D721Med (cell line): ENCODE data around the gene VAPB.

ENCODE experiments used
- DNase-seq: peaks from one replicate; pipeline ENCODE4 v3.0.0; 2011; ENCODE audit warnings: low spot score; ENCODE audit not compliant: insufficient read length
- FAIRE-seq: peaks from 2 replicates; lab custom pipeline; 2011; peaks lifted over from hg19 to GRCh38; lab: Jason Lieb, UNC
- TF ChIP-seq, protein P1 (sequence below): IDR thresholded peaks from 2 replicates; pipeline ENCODE4 v1.5.1; 2012; ENCODE audit warnings: mild to moderate bottlenecking, control low read depth; ENCODE audit not compliant: insufficient read depth; ENCODE audit errors: missing control alignments

Gene VAPB

GRCh38 chr20:58398254-58398653 lies 9.2 kb downstream of the VAPB start:
- no peak for FAIRE-seq
- no peak for DNase-seq
- TF ChIP-seq, protein P1, sequence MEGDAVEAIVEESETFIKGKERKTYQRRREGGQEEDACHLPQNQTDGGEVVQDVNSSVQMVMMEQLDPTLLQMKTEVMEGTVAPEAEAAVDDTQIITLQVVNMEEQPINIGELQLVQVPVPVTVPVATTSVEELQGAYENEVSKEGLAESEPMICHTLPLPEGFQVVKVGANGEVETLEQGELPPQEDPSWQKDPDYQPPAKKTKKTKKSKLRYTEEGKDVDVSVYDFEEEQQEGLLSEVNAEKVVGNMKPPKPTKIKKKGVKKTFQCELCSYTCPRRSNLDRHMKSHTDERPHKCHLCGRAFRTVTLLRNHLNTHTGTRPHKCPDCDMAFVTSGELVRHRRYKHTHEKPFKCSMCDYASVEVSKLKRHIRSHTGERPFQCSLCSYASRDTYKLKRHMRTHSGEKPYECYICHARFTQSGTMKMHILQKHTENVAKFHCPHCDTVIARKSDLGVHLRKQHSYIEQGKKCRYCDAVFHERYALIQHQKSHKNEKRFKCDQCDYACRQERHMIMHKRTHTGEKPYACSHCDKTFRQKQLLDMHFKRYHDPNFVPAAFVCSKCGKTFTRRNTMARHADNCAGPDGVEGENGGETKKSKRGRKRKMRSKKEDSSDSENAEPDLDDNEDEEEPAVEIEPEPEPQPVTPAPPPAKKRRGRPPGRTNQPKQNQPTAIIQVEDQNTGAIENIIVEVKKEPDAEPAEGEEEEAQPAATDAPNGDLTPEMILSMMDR: no peak

DNA sequence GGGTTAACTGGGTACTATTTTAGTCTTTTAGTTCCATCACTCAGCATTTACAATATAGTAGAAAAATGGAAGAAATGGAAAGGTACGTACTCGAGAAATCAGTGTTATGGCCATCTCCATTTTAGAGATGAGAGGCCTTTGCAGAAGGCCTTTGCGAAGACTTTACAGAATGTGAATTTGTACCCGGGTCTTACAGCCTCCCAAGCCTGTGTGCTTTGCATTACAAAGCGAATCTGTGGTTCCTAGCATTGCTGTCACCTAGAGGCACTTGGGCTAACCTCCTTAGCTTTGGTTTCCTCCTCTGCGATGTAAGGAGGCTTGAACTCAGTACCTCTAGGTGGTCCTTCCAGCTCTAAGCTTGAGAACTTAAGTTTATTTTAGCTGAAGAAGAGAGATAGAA lies 10.9 kb downstream of the VAPB start:
- TF ChIP-seq, protein P1: no peak
- FAIRE-seq (no peak), DNase-seq (no peak)

- no peak for DNase-seq
- no peak for FAIRE-seq
- TF ChIP-seq, protein P1: no peak
Measured at GRCh38 chr20:58401162-58401561, 12.1 kb downstream of the VAPB start.

DNA sequence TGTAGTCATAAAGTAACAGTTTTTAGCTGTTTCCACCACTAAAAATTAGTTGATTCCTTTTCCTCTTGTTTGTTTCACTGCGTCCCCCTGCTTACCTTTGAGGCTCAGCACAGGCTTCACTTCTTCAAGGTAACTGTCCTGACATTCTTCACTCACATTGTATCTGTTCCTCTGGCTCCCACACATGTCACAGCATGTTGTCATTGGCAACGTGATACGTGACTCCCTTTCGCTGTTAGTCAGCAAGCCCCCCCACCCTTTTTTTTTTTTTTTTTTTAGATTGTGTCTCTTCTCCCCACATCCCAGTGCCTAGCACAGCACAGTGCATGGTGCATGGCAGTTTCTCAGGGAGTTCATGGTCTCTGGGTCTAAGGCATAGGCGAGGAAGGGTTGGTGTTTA lies 13.3 kb downstream of the VAPB start:
- DNase-seq (no peak), FAIRE-seq (no peak)
- TF ChIP-seq, protein P1: no peak

- FAIRE-seq (no peak), DNase-seq (no peak)
- TF ChIP-seq, protein P1: no peak
Measured at GRCh38 chr20:58402827-58403226, 13.8 kb downstream of the VAPB start.

- DNase-seq (no peak), FAIRE-seq (no peak)
- TF ChIP-seq, protein P1: no peak
Measured at GRCh38 chr20:58403272-58403671, 14.2 kb downstream of the VAPB start.

DNA sequence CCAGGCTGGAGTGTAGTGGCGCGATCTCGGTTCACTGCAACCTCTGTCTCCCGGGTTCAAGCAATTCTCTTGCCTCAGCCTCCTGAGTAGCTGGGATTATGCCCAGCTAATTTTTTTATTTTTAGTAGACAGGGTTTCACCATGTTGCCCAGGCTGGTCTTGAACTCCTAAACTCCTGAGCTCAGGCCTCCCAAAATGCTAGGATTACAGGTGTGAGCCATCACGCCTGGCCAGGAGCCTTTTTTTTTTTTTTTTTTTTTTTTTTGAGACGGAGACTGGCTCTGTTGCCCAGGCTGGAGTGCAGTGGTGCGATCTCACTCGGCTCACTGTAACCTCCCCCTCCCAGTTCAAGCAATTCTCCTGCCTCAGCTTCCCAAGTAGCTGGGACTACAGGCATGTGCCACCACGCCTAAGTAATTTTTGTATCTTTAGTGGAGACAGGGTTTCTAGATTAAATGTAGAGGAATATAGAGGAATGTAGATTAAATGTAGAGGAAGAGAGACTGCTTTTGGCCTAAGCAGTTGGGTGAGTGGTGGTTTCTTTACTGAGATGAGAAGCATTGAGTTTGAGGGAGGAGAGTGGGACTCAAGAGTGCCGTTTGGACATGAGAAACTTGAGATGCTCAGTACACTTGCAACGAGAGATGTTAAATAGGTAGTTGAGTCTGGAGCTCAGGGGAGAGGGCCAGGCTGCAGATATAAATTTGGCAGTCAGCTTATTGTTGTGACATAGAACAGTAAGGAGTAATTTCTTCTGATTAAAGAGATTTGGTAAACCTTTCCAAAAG lies 16.7 kb downstream of the VAPB start:
- FAIRE-seq: no peak
- TF ChIP-seq, protein P1: no peak
- no peak for DNase-seq
